Subcutaneous abdominal adipose tissue (tissue), 5 donors: ENCODE data around the gene DNER.

ENCODE experiments used
- H3K27ac ChIP-seq: one replicate; pipeline ENCODE4 v1.7.0; 2013; ENCODE audit warnings: low read depth, mild to moderate bottlenecking, inconsistent platforms, low read length, moderate library complexity
- H3K27me3 ChIP-seq, 5 donors: one replicate each; pipeline ENCODE4 v1.7.0; 2013; ENCODE audit warnings: low read length in 5 of 5, inconsistent platforms in 1 of 5; ENCODE audit not compliant: control insufficient read depth in 5 of 5, insufficient read depth in 4 of 5
- H3K36me3 ChIP-seq, 5 donors: one replicate each; pipeline ENCODE4 v1.7.0; 2013; ENCODE audit warnings: low read length in 5 of 5; ENCODE audit not compliant: control insufficient read depth in 5 of 5, insufficient read depth in 5 of 5
- H3K4me1 ChIP-seq, 5 donors: one replicate each; pipeline ENCODE4 v1.7.0; 2013; ENCODE audit warnings: low read length in 5 of 5, mild to moderate bottlenecking in 3 of 5, moderate library complexity in 1 of 5; ENCODE audit not compliant: control insufficient read depth in 5 of 5, insufficient read depth in 5 of 5
- H3K4me3 ChIP-seq, 5 donors: one replicate each; pipeline ENCODE4 v1.7.0; 2013; ENCODE audit warnings: low read length in 5 of 5, low read depth in 1 of 5
- H3K9ac ChIP-seq, 5 donors: one replicate each; pipeline ENCODE4 v1.7.0; 2013; ENCODE audit warnings: low read length in 5 of 5, mild to moderate bottlenecking in 4 of 5, moderate library complexity in 3 of 5
- H3K9me3 ChIP-seq, 5 donors: one replicate each; pipeline ENCODE4 v1.7.0; 2013; ENCODE audit warnings: low read length in 5 of 5; ENCODE audit not compliant: control insufficient read depth in 5 of 5
- donor health status: healthy.
- donor health status: healthy.
- donor health status: healthy.
- donor health status: healthy.
- donor health status: healthy.

DNER gene

GRCh38 chr2:229407170-229407569 lies 307.2 kb downstream of the DNER start:
- peaks cover 2 to 24% (median 19%) of the 10 kb centered on the region in 5 donors for H3K4me1 ChIP-seq
- no peaks in the 10 kb centered on the region for H3K36me3 ChIP-seq
- peak overlapping the region in 1 of 5 donors; percentile 20 for H3K9ac ChIP-seq
- H3K4me3 ChIP-seq, result peak overlapping the region in 2 of 5 donors; percentile 15 to 16
- peaks cover 0 to 3% (median 0%) of the 10 kb centered on the region in 5 donors for H3K27me3 ChIP-seq
- H3K9me3 ChIP-seq, result no peaks in the 10 kb centered on the region
- H3K27ac ChIP-seq, result peak overlapping the region; percentile 68

DNA sequence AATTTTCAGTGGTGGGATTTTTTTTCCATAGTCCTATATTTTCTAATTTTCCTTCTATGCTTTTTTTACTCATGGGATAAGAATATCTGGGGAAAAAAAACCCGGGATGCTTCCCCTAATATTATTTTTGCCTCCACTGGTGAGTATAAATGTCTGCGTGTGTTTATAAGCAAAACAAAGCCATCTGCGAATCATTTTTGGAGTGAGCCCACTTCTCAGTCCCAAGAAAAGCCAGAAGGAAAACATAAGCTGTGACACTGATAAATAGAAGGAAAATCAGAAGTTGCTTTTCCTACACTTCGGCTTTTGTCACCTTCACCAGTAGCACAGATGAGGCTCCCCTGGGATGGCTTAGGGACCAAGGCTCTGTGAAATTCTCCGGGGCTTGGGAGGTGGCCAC lies 308.6 kb downstream of the DNER start:
- H3K4me3 ChIP-seq, result no peak overlapping the region
- peaks cover 0 to 3% (median 0%) of the 10 kb centered on the region in 5 donors for H3K27me3 ChIP-seq
- H3K4me1 ChIP-seq, result peaks cover 2 to 24% (median 19%) of the 10 kb centered on the region in 5 donors
- H3K27ac ChIP-seq, result no peak overlapping the region
- no peaks in the 10 kb centered on the region for H3K9me3 ChIP-seq
- H3K9ac ChIP-seq, result no peak overlapping the region
- H3K36me3 ChIP-seq, result no peaks in the 10 kb centered on the region

DNA sequence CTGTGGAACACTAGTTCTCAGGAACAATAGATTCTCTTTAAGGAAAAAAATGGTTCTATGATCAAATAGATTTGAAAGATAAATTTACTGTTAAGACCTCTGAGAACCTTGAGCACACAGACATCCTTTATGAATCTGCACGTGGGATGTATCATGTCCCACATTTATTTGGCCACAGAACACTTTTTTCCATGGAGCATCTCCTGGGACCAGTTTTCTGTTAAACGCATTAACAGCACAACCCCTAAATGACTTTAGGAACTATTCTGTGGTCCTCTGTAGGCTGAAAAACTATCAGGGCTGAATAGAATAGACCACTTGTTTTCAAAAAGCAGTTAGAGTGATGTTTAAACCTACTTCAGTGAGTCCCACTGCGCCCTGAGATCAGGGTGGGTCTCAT lies 311.1 kb downstream of the DNER start:
- H3K27me3 ChIP-seq, result peaks cover 0 to 3% (median 0%) of the 10 kb centered on the region in 5 donors

DNA sequence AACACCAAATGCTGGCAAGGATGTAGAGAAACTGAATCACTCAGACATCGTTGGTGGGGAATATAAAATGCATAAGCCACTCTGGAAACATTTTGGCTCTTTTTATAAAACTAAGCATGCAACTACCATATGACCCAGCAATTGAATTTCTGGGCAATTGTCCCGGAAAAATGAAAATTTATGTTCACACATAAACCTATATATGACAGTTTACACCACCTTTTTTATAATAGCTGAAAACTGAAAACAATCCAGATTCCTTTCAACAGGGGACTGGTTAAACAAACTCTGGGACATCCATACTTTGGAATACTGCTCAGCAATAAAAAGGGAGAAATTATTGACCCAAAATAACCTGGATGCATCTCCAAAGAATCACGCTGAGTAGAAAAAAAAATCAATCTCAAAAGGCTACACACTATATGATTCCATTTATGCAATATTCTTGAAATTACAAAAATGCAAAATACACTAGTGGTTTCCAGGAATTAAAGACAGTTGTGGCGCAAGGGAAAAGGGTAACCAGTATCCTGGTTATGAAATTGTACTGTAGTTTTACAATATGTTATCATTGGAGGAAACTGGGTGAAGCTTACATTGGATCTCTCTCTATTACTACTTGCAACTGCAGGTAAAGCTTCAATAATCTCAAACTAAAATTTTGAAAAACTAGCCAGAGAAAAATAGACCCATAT lies 313.0 kb downstream of the DNER start:
- Histone ChIP-seq H3K9me3 (peaks cover 0 to 5% (median 4%) of the 10 kb centered on the region in 5 donors), H3K27me3 (no peaks in the 10 kb centered on the region), H3K9ac (no peak overlapping the region), H3K4me1 (no peaks in the 10 kb centered on the region), H3K4me3 (no peak overlapping the region), H3K36me3 (no peaks in the 10 kb centered on the region), H3K27ac (no peak overlapping the region)

More for the DNA sequence above, 311.1 kb downstream of the DNER start:
- no peak overlapping the region for H3K9ac ChIP-seq
- no peaks in the 10 kb centered on the region for H3K9me3 ChIP-seq
- no peak overlapping the region for H3K27ac ChIP-seq
- H3K4me3 ChIP-seq, result no peak overlapping the region
- H3K36me3 ChIP-seq, result no peaks in the 10 kb centered on the region
- peaks cover 2 to 14% (median 7%) of the 10 kb centered on the region in 5 donors for H3K4me1 ChIP-seq

- Histone ChIP-seq H3K9me3 (peaks cover 0 to 14% (median 7%) of the 10 kb centered on the region in 5 donors), H3K36me3 (no peaks in the 10 kb centered on the region), H3K27me3 (no peaks in the 10 kb centered on the region), H3K4me3 (no peak overlapping the region), H3K4me1 (peaks cover 0 to 6% (median 4%) of the 10 kb centered on the region in 5 donors), H3K9ac (no peak overlapping the region), H3K27ac (no peak overlapping the region)
Measured at GRCh38 chr2:229393926-229394325, 320.4 kb downstream of the DNER start.

GRCh38 chr2:229392196-229392595 lies 322.2 kb downstream of the DNER start:
- no peak overlapping the region for H3K27ac ChIP-seq

DNA sequence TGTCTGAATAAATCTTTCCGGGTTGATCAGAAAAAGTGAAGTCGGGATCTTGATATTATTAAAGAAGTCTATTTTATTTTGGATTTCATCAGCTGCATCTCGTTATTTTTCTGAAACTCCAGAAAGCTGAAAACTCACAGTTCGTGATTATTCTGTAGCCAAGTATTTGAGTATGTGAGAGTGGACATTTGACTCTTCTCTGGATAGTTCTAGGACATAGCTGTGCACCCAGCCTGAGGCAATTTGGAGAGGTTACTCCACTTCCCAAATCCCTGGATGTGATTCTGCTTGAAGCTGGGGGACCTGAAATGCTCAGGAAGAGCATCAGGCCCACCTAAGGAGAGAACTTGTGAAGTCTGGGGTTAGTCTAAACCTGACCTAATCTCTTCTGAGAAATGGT lies 325.6 kb downstream of the DNER start:
- Histone ChIP-seq H3K4me3 (no peak overlapping the region), H3K4me1 (peaks cover 0 to 14% (median 6%) of the 10 kb centered on the region in 5 donors), H3K27me3 (no peaks in the 10 kb centered on the region), H3K27ac (peak overlapping the region; percentile 7), H3K36me3 (no peaks in the 10 kb centered on the region), H3K9me3 (peaks cover 0 to 9% (median 3%) of the 10 kb centered on the region in 5 donors), H3K9ac (no peak overlapping the region)

More at GRCh38 chr2:229392196-229392595, 322.2 kb downstream of the DNER start:
- H3K9me3 ChIP-seq, result peaks cover 0 to 14% (median 7%) of the 10 kb centered on the region in 5 donors
- no peak overlapping the region for H3K4me3 ChIP-seq
- H3K9ac ChIP-seq, result no peak overlapping the region
- H3K27me3 ChIP-seq, result no peaks in the 10 kb centered on the region
- peaks cover 0 to 14% (median 6%) of the 10 kb centered on the region in 5 donors for H3K4me1 ChIP-seq
- no peaks in the 10 kb centered on the region for H3K36me3 ChIP-seq

- no peak overlapping the region for H3K9ac ChIP-seq
Measured at GRCh38 chr2:229387866-229388265, 326.5 kb downstream of the DNER start.

DNA sequence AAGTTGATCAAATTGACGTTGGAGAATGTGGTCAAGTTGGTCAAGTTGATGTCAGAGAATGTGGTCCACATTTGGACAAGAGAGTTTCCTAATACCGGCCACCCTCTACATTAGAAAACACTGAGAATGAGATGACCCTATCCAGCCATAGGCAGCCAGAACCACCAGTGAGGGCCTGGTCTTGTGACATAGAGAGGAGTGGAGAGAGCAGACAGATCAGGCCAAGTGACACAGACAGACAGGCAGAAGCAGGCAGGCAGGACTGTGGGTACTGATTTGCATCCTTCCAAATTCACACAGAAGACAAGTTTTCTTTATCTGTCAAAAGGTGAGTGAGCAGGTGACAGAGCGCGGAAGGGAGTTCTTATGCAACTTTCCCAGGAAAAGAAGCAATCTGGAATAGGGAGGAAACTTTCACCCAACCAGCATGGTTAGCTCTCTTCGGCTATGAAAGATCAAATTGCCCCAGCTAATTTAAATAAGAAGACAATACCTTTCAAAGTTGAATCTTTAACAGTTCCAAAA lies 334.2 kb downstream of the DNER start:
- no peak overlapping the region for H3K27ac ChIP-seq

More at GRCh38 chr2:229387866-229388265, 326.5 kb downstream of the DNER start:
- Histone ChIP-seq H3K4me3 (no peak overlapping the region), H3K9me3 (peaks cover 0 to 9% (median 3%) of the 10 kb centered on the region in 5 donors), H3K27ac (no peak overlapping the region), H3K4me1 (peaks cover 0 to 14% (median 6%) of the 10 kb centered on the region in 5 donors), H3K36me3 (no peaks in the 10 kb centered on the region), H3K27me3 (no peaks in the 10 kb centered on the region)

GRCh38 chr2:229378386-229378785 lies 336.0 kb downstream of the DNER start:
- Histone ChIP-seq H3K4me3 (no peak overlapping the region), H3K4me1 (no peaks in the 10 kb centered on the region), H3K27ac (no peak overlapping the region), H3K36me3 (no peaks in the 10 kb centered on the region), H3K27me3 (no peaks in the 10 kb centered on the region), H3K9me3 (peaks cover 0 to 2% (median 0%) of the 10 kb centered on the region in 5 donors), H3K9ac (no peak overlapping the region)

More for the DNA sequence above, 334.2 kb downstream of the DNER start:
- Histone ChIP-seq H3K9ac (no peak overlapping the region), H3K4me3 (no peak overlapping the region), H3K36me3 (no peaks in the 10 kb centered on the region), H3K9me3 (peaks cover 0 to 2% (median 0%) of the 10 kb centered on the region in 5 donors), H3K27me3 (no peaks in the 10 kb centered on the region), H3K4me1 (no peaks in the 10 kb centered on the region)
